ENCODE data around the gene CHST14. TPM values are rescaled to one million over a fixed set of nuclear protein-coding genes. Genes with fewer than 3 reads are reported as not detected.

Gene CHST14
- total RNA-seq, 1 experiment from 2014 or later: 14.3 TPM

DNA sequence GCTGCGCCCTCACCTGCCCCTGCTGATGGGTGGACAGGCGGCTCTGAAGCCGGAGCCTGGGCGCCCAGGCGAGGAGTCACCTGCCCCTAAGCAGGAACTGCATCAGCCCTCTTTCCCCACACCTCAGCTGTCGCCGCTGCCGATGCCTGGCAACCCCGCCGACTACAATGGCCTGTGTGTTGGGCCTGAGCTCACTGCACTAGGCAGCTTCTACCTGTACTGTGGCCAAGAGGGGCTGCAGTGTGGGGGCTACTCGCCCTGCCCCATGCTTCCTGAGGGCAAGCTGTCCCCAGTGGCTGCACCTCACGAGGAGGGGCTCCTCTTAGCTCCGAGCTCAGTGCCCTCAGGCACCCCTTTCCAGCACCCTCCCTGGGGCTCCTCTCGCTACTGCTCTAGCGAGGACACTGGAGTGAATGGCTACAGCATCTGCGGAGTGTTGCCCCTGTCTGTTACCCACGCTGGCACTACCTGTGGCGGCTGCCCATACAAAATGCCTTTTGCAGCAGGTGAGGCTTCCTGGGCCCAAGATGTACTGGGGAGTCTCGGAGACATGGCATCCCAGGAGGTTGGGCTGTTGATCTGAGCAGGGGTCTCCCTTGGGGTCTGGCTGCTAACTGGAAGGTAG lies 11.3 kb upstream of the CHST14 start:
- ChIA-PET CTCF (no interaction called here), POLR2A (ENCODE audit: low non-redundant PET) (no interaction called here)
- intact Hi-C loops (cut with micrococcal nuclease; ENCODE audit: unreplicated experiment): no loop called here
- no peak overlapping the region for H3K27ac ChIP-seq (ENCODE audit: low read depth, low read length, poor library complexity, severe bottlenecking)
- H3K36me3 ChIP-seq (ENCODE audit: insufficient read depth, low read length, poor library complexity, severe bottlenecking): peaks cover 21% of the 10 kb centered on the region
- H3K27me3 ChIP-seq (replicated peaks; ENCODE audit: insufficient read depth, low read depth, low read length, poor library complexity): no peaks in the 10 kb centered on the region
- BruUV-seq (replicated peaks): no TSS peak
- no peaks in the 10 kb centered on the region for H3K9me3 ChIP-seq (ENCODE audit: low read depth, low read length, poor library complexity, severe bottlenecking)
- H3K4me3 ChIP-seq (ENCODE audit: low read depth, low read length, poor library complexity, severe bottlenecking): no peak overlapping the region
- TF ChIP-seq, protein P1, sequence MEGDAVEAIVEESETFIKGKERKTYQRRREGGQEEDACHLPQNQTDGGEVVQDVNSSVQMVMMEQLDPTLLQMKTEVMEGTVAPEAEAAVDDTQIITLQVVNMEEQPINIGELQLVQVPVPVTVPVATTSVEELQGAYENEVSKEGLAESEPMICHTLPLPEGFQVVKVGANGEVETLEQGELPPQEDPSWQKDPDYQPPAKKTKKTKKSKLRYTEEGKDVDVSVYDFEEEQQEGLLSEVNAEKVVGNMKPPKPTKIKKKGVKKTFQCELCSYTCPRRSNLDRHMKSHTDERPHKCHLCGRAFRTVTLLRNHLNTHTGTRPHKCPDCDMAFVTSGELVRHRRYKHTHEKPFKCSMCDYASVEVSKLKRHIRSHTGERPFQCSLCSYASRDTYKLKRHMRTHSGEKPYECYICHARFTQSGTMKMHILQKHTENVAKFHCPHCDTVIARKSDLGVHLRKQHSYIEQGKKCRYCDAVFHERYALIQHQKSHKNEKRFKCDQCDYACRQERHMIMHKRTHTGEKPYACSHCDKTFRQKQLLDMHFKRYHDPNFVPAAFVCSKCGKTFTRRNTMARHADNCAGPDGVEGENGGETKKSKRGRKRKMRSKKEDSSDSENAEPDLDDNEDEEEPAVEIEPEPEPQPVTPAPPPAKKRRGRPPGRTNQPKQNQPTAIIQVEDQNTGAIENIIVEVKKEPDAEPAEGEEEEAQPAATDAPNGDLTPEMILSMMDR (conservative IDR thresholded peaks at IDR 0.05; ENCODE audit: low read depth, low read length): no peak
- TF ChIP-seq EZH2 (IDR thresholded peaks at IDR 0.05; ENCODE audit: borderline replicate concordance, low read depth, low read length, poor library complexity, severe bottlenecking): no peak
- peaks cover 8% of the 10 kb centered on the region for H3K4me1 ChIP-seq (ENCODE audit: insufficient read depth, low read length, poor library complexity, severe bottlenecking)
- no peak for DNase-seq (ENCODE audit: low spot score)

DNA sequence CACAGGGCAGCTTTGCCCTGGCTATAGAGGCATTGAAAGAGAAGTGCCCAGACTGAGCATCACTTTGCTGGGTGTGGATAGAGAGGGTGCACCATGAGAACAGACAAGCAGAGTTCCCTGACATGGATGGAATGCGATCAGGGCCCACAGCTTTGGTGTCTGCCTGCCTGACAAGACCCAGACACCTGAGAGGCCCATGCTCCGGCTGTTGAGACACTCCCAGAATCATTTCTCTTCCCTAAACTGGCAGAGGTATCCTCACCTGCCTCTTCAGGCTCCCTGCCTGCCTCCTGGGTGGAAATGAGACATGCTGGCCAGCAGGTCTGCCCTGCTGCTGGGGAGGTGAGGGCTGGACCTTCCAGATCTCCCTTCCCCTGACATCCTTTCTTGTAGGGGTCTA lies 10.4 kb upstream of the CHST14 start:
- intact Hi-C loops (cut with micrococcal nuclease; ENCODE audit: unreplicated experiment): no loop called here
- Histone ChIP-seq H3K4me3 (ENCODE audit: low read depth, low read length, poor library complexity, severe bottlenecking) (no peak overlapping the region), H3K27me3 (replicated peaks; ENCODE audit: insufficient read depth, low read depth, low read length, poor library complexity) (no peaks in the 10 kb centered on the region), H3K4me1 (ENCODE audit: insufficient read depth, low read length, poor library complexity, severe bottlenecking) (no peaks in the 10 kb centered on the region), H3K36me3 (ENCODE audit: insufficient read depth, low read length, poor library complexity, severe bottlenecking) (peaks cover 29% of the 10 kb centered on the region), H3K27ac (ENCODE audit: low read depth, low read length, poor library complexity, severe bottlenecking) (no peak overlapping the region), H3K9me3 (ENCODE audit: low read depth, low read length, poor library complexity, severe bottlenecking) (no peaks in the 10 kb centered on the region)
- no peak for DNase-seq (ENCODE audit: low spot score)
- CTCF ChIA-PET: no interaction called here
- BruUV-seq (replicated peaks): no TSS peak
- POLR2A ChIA-PET (ENCODE audit: low non-redundant PET): no interaction called here
- TF ChIP-seq, protein P1 (conservative IDR thresholded peaks at IDR 0.05; ENCODE audit: low read depth, low read length): no peak
- TF ChIP-seq EZH2 (IDR thresholded peaks at IDR 0.05; ENCODE audit: borderline replicate concordance, low read depth, low read length, poor library complexity, severe bottlenecking): no peak

DNA sequence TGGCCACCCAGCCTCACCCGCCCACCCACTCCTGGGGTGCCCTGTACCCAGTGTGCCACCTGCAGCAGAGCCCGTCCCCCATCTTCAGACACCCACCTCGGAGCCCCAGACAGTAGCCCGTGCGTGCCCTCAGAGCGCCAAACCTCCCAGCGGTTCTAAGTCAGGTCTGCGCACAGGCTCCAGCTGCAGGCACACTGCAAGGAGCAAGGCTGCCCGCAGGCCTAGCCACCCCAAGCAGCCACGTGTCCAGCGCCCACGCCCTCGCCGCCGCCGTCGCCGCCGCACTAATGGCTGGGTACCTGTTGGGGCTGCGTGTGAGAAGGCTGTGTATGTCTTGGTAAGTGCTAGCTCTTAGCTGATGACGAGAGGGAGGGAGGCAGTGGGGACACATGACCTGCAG lies 8.8 kb upstream of the CHST14 start:
- H3K36me3 ChIP-seq (ENCODE audit: insufficient read depth, low read length, poor library complexity, severe bottlenecking): peaks cover 35% of the 10 kb centered on the region
- POLR2A ChIA-PET (ENCODE audit: low non-redundant PET): no interaction called here
- no peak for DNase-seq (ENCODE audit: low spot score)

More for the DNA sequence above, 8.8 kb upstream of the CHST14 start:
- intact Hi-C loops (cut with micrococcal nuclease; ENCODE audit: unreplicated experiment): no loop called here
- Histone ChIP-seq H3K4me3 (ENCODE audit: low read depth, low read length, poor library complexity, severe bottlenecking) (no peak overlapping the region), H3K27ac (ENCODE audit: low read depth, low read length, poor library complexity, severe bottlenecking) (no peak overlapping the region), H3K9me3 (ENCODE audit: low read depth, low read length, poor library complexity, severe bottlenecking) (no peaks in the 10 kb centered on the region), H3K27me3 (replicated peaks; ENCODE audit: insufficient read depth, low read depth, low read length, poor library complexity) (no peaks in the 10 kb centered on the region), H3K4me1 (ENCODE audit: insufficient read depth, low read length, poor library complexity, severe bottlenecking) (no peaks in the 10 kb centered on the region)
- no TSS peak for BruUV-seq (replicated peaks)
- CTCF ChIA-PET: no interaction called here
- no peak for TF ChIP-seq EZH2 (IDR thresholded peaks at IDR 0.05; ENCODE audit: borderline replicate concordance, low read depth, low read length, poor library complexity, severe bottlenecking)
- TF ChIP-seq, protein P1 (conservative IDR thresholded peaks at IDR 0.05; ENCODE audit: low read depth, low read length): no peak
